Trophoblast cell (in vitro differentiated cells and primary cell): ENCODE measurements around the gene GPLD1.

Source experiments
- DNase-seq, 2 donors: peaks; one replicate each; pipeline ENCODE4 v3.0.0-alpha.2; 2016
- H2AFZ ChIP-seq: 2 replicates; pipeline ENCODE4 v1.6.1; 2013; ENCODE audit warnings: low read length, moderate library complexity, mild to moderate bottlenecking; ENCODE audit not compliant: insufficient read depth, poor library complexity
- H2AK5ac ChIP-seq: 2 replicates; pipeline ENCODE4 v1.6.1; 2013; ENCODE audit warnings: mild to moderate bottlenecking, low read length
- H2BK120ac ChIP-seq: 2 replicates; pipeline ENCODE4 v1.6.1; 2013; ENCODE audit warnings: low read length, mild to moderate bottlenecking, moderate library complexity; ENCODE audit not compliant: insufficient read depth, poor library complexity
- H2BK12ac ChIP-seq: 2 replicates; pipeline ENCODE4 v1.6.1; 2013; ENCODE audit warnings: mild to moderate bottlenecking, low read length, moderate library complexity
- H2BK5ac ChIP-seq: 2 replicates; pipeline ENCODE4 v1.6.1; 2013; ENCODE audit warnings: low read length, low read depth, moderate library complexity, mild to moderate bottlenecking; ENCODE audit not compliant: poor library complexity
- H3K14ac ChIP-seq: 2 replicates; pipeline ENCODE4 v1.6.1; 2013; ENCODE audit warnings: mild to moderate bottlenecking, low read length
- H3K18ac ChIP-seq: 2 replicates; pipeline ENCODE4 v1.6.1; 2013; ENCODE audit warnings: mild to moderate bottlenecking, low read length
- H3K23ac ChIP-seq: 2 replicates; pipeline ENCODE4 v1.6.1; 2013; ENCODE audit warnings: low read length
- H3K27ac ChIP-seq: 2 replicates; pipeline ENCODE4 v1.5.1; 2013; ENCODE audit warnings: low read depth, mild to moderate bottlenecking, inconsistent platforms, low read length, moderate library complexity
- H3K27me3 ChIP-seq: 2 replicates; pipeline ENCODE4 v1.6.1; 2013; ENCODE audit warnings: inconsistent platforms, mild to moderate bottlenecking, low read length, moderate library complexity; ENCODE audit not compliant: insufficient read depth
- H3K36me3 ChIP-seq, 2 experiments: 1 replicate in 1 of 2; 2 replicates in 1 of 2; pipeline ENCODE4 v1.6.1; 2013; ENCODE audit warnings: low read length in 2 of 2, mild to moderate bottlenecking in 2 of 2, moderate library complexity in 1 of 2; ENCODE audit not compliant: insufficient read depth in 2 of 2, control insufficient read depth in 1 of 2
- H3K4ac ChIP-seq: 2 replicates; pipeline ENCODE4 v1.6.1; 2013; ENCODE audit warnings: low read depth, mild to moderate bottlenecking, low read length, moderate library complexity
- H3K4me1 ChIP-seq, 2 experiments: 1 replicate in 1 of 2; 2 replicates in 1 of 2; pipeline ENCODE4 v1.6.1; 2013; ENCODE audit warnings: low read length in 2 of 2, mild to moderate bottlenecking in 2 of 2, moderate library complexity in 1 of 2; ENCODE audit not compliant: insufficient read depth in 2 of 2, control insufficient read depth in 1 of 2
- H3K4me2 ChIP-seq: 2 replicates; pipeline ENCODE4 v1.6.1; 2013; ENCODE audit warnings: inconsistent platforms, mild to moderate bottlenecking, low read length, moderate library complexity
- H3K4me3 ChIP-seq: 2 replicates; pipeline ENCODE4 v1.5.1; 2013; ENCODE audit warnings: mild to moderate bottlenecking, low read depth, low read length, inconsistent platforms
- H3K79me1 ChIP-seq: one replicate; pipeline ENCODE4 v1.6.1; 2013; ENCODE audit warnings: low read length
- H3K79me2 ChIP-seq: 2 replicates; pipeline ENCODE4 v1.6.1; 2013; ENCODE audit warnings: low read length, mild to moderate bottlenecking; ENCODE audit not compliant: control insufficient read depth, insufficient read depth, poor library complexity
- H3K9ac ChIP-seq: 2 replicates; pipeline ENCODE4 v1.6.1; 2013; ENCODE audit warnings: mild to moderate bottlenecking, low read length
- H3K9me3 ChIP-seq: 2 replicates; pipeline ENCODE4 v1.6.1; 2013; ENCODE audit warnings: low read depth, mild to moderate bottlenecking, control low read depth, inconsistent platforms, low read length; ENCODE audit not compliant: insufficient read depth
- H4K12ac ChIP-seq: 2 replicates; pipeline ENCODE4 v1.6.1; 2013; ENCODE audit warnings: low read depth, mild to moderate bottlenecking, low read length, moderate library complexity
- H4K8ac ChIP-seq: 2 replicates; pipeline ENCODE4 v1.6.1; 2013; ENCODE audit warnings: low read depth, mild to moderate bottlenecking, low read length, moderate library complexity
- H4K91ac ChIP-seq: one replicate; pipeline ENCODE4 v1.6.1; 2013; ENCODE audit warnings: low read depth, mild to moderate bottlenecking, low read length, moderate library complexity
- WGBS: extraction: QIAGEN DNeasy Blood & Tissue Kit; methylation state at CpG from one replicate; pipeline ENCODE4 v1.1.7; 2013; ENCODE audit warnings: missing lambda C conversion rate; ENCODE audit not compliant: insufficient read length, insufficient coverage; ENCODE audit errors: extremely low coverage; 5-methylcytosine and 5-hydroxymethylcytosine counted together

GPLD1 gene

DNA sequence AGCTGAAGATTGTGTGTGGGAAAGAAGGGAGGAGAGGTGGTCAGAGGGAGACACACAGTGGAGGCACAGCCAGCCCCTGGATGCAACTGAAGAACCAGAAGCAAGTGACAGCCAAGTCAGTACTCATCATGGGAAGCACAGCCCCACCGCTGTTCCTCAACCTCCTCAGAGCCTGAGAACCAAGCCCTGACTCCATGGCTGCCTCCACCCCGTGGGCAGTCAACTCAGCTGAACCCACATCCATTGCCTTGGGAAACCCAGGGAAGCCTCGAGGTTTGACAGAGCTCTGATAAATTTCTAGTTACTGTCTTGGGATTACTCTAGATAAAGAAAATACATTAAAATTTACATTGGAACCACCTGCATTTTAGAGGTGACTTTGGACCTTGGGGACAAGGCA, 35.0 kb upstream of the GPLD1 start:
- no CpG with 5 or more reads among the region's 3 CpGs for WGBS

DNA sequence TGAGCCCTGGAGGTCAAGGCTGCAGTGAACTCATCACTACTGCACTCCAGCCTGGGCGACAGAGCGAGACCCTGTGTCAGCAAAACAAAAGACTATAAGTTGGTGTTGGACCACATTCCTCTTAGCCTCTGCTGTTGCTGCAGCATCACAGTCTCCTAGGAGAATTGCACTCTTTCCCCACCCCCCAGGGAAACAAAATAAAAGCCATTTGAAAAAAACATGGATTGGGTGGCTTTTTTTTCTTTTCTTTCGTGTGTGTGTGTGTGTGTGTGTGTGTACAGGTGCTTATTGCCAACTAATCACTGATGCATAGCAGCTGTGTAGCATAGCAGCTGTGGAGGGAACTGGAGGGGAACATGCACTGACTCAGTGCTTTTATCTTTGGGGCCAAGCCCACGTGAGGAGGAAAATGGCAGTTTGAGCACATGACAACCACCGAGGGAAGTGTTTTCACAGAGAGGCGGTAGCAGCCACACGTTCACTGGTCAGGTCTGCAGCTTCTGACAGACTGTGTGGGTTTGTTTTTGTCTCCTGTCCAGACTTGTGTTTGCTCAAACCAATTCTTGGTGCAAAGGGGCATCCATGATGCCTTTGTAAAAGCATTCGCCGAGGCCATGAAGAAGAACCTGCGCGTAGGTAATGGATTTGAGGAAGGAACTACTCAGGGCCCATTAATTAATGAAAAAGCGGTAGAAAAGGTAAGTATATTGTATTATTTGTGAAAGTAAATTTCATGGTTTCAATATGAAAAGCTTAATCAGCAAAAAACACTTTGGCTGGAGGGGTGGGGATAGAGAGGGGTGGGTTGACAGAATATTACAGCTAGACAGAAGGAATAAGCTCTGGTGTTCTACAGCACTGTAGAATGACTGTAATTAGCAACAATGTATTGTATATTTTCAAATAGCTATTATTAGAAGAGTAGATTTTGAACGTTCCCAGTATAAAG, 33.1 kb upstream of the GPLD1 start:
- Histone ChIP-seq H3K4me2 (no peak overlapping the region), H3K79me1 (no peaks in the 10 kb centered on the region), H2BK120ac (no peak overlapping the region), H3K4ac (no peak overlapping the region), H3K36me3 (no peaks in the 10 kb centered on the region), H2BK12ac (no peak overlapping the region), H3K79me2 (no peaks in the 10 kb centered on the region), H3K9ac (no peak overlapping the region), H4K91ac (no peak overlapping the region), H4K12ac (no peak overlapping the region), H2AFZ (no peak overlapping the region), H3K14ac (no peak overlapping the region), H2AK5ac (no peak overlapping the region), H3K23ac (no peak overlapping the region), H3K9me3 (no peaks in the 10 kb centered on the region), H3K18ac (no peak overlapping the region), H3K27me3 (no peaks in the 10 kb centered on the region), H2BK5ac (no peak overlapping the region), H4K8ac (no peak overlapping the region), H3K4me3 (no peak overlapping the region), H3K27ac (no peak overlapping the region), H3K4me1 (no peaks in the 10 kb centered on the region)
- DNase-seq: no peak
- no CpG with 5 or more reads among the region's 13 CpGs for WGBS

More for the DNA sequence above, 35.0 kb upstream of the GPLD1 start:
- H3K4me3 ChIP-seq: no peak overlapping the region
- no peak for DNase-seq
- H3K23ac ChIP-seq: no peak overlapping the region
- H3K4me2 ChIP-seq: no peak overlapping the region
- H3K79me2 ChIP-seq: no peaks in the 10 kb centered on the region
- H2BK12ac ChIP-seq: no peak overlapping the region
- no peak overlapping the region for H3K27ac ChIP-seq
- H3K9me3 ChIP-seq: no peaks in the 10 kb centered on the region
- H3K4ac ChIP-seq: no peak overlapping the region
- no peaks in the 10 kb centered on the region for H3K27me3 ChIP-seq
- H2BK5ac ChIP-seq: no peak overlapping the region
- H3K18ac ChIP-seq: no peak overlapping the region
- no peaks in the 10 kb centered on the region for H3K79me1 ChIP-seq
- no peaks in the 10 kb centered on the region for H3K4me1 ChIP-seq
- H3K36me3 ChIP-seq: no peaks in the 10 kb centered on the region
- no peak overlapping the region for H3K14ac ChIP-seq
- H2AFZ ChIP-seq: no peak overlapping the region
- H4K91ac ChIP-seq: no peak overlapping the region
- no peak overlapping the region for H4K8ac ChIP-seq
- H2AK5ac ChIP-seq: no peak overlapping the region
- no peak overlapping the region for H4K12ac ChIP-seq
- no peak overlapping the region for H2BK120ac ChIP-seq
- no peak overlapping the region for H3K9ac ChIP-seq

GRCh38 chr6:24520929-24521546, 31.7 kb upstream of the GPLD1 start:
- no peaks in the 10 kb centered on the region for H3K36me3 ChIP-seq
- no peak overlapping the region for H4K91ac ChIP-seq
- no peaks in the 10 kb centered on the region for H3K27me3 ChIP-seq
- no peaks in the 10 kb centered on the region for H3K4me1 ChIP-seq
- no peaks in the 10 kb centered on the region for H3K79me1 ChIP-seq
- H3K4me2 ChIP-seq: no peak overlapping the region
- H3K79me2 ChIP-seq: no peaks in the 10 kb centered on the region
- H3K4ac ChIP-seq: no peak overlapping the region
- H3K4me3 ChIP-seq: no peak overlapping the region
- DNase-seq: peak; percentile 44 to 65
- H3K9me3 ChIP-seq: no peaks in the 10 kb centered on the region
- H4K12ac ChIP-seq: no peak overlapping the region
- no peak overlapping the region for H3K23ac ChIP-seq
- H2BK120ac ChIP-seq: no peak overlapping the region
- H4K8ac ChIP-seq: no peak overlapping the region
- no peak overlapping the region for H2BK5ac ChIP-seq
- no CpG with 5 or more reads among the region's 6 CpGs for WGBS
- H2AK5ac ChIP-seq: no peak overlapping the region
- no peak overlapping the region for H2AFZ ChIP-seq
- no peak overlapping the region for H3K27ac ChIP-seq
- no peak overlapping the region for H3K18ac ChIP-seq
- H3K9ac ChIP-seq: no peak overlapping the region
- no peak overlapping the region for H3K14ac ChIP-seq
- H2BK12ac ChIP-seq: no peak overlapping the region

DNA sequence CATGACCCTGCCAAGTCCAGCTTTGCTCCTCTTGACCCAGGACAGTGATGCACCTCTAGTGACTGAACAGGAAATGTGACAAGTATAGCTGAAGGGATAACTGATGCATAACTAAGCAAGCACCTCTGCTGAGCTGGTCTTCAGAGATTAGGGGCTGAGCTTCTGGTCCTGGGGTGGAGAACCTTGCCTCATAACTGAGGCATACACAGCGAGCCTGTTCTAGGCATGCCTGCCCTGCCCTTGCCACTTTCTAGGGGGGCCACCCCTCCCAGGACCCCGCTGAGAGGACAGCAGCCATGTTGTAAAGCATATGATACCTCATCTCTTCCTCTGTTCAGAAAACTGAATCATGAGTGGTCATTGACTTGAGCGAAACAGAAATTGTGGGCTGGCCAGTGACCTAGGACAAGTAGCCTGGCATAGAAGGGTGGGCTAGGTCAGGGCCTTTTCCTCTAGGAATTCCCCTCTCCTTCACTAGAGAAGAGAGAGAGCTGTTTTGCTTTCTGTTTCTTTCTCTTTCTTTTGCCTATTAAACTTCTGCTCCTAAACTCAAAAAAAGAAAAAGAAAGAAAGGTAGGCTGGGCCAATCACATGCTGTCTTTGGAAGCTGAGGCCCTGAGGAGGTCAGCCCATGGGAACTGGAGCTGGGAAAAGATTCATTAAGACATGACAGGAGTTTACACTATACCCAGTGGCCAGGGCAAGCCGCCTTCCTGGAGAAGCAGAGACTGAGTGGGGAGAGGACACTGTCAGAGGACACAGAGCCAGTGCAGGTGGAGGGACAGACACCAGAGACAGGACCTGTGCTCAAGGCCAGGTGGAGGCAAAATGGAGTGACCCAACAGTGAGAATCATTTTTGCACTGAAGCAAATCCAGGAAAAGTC, 28.5 kb upstream of the GPLD1 start:
- no peak overlapping the region for H4K12ac ChIP-seq
- H3K36me3 ChIP-seq: no peaks in the 10 kb centered on the region
- H3K9ac ChIP-seq: no peak overlapping the region
- no peaks in the 10 kb centered on the region for H3K79me1 ChIP-seq
- DNase-seq: no peak
- no peak overlapping the region for H3K18ac ChIP-seq
- no peaks in the 10 kb centered on the region for H3K4me1 ChIP-seq
- peaks cover 1% of the 10 kb centered on the region for H3K9me3 ChIP-seq
- H3K79me2 ChIP-seq: no peaks in the 10 kb centered on the region
- H3K23ac ChIP-seq: no peak overlapping the region
- H2BK12ac ChIP-seq: no peak overlapping the region
- no peak overlapping the region for H4K91ac ChIP-seq
- H4K8ac ChIP-seq: no peak overlapping the region
- no peak overlapping the region for H2AK5ac ChIP-seq
- no CpG with 5 or more reads among the region's 4 CpGs for WGBS
- no peak overlapping the region for H3K4me3 ChIP-seq
- H3K27ac ChIP-seq: no peak overlapping the region
- H2BK5ac ChIP-seq: no peak overlapping the region
- no peaks in the 10 kb centered on the region for H3K27me3 ChIP-seq
- H3K4me2 ChIP-seq: no peak overlapping the region
- no peak overlapping the region for H3K4ac ChIP-seq
- no peak overlapping the region for H3K14ac ChIP-seq
- no peak overlapping the region for H2BK120ac ChIP-seq
- H2AFZ ChIP-seq: no peak overlapping the region
